Activated CD4-positive, alpha-beta T cell treated with anti-CD3 and anti-CD28 coated beads, Interleukin-2, Interleukin-4, amounts not matched to agents 100 ng/mL and 50 ng/mL, durations not matched to agents 16 hours and 8 hours (primary cell): Measurements from ENCODE around the gene DLGAP1.
A peak's percentile ranks its signal among the peaks of the same experiment; 100 is the strongest.
"Not testable (repeated sequence)": the region's sequence is repeated elsewhere in the genome, so short reads cannot be mapped to it uniquely, and the experiment has no call there.

Experiments used
- DNase-seq: peaks from one replicate; pipeline ENCODE4 v3.0.0-alpha.2; 2020; ENCODE audit warnings: low spot score

DLGAP1 gene

GRCh38 chr18:3655254-3656050 lies 799.7 kb downstream of the DLGAP1 start:
- DNase-seq, result no peak

- DNase-seq, result no peak
Observed at GRCh38 chr18:3654442-3655253, 800.5 kb downstream of the DLGAP1 start.

- DNase-seq, result no peak
Observed at GRCh38 chr18:3653851-3654441, 801.2 kb downstream of the DLGAP1 start.

GRCh38 chr18:3653263-3653850 lies 801.8 kb downstream of the DLGAP1 start:
- no peak for DNase-seq

GRCh38 chr18:3652380-3653262 lies 802.5 kb downstream of the DLGAP1 start:
- DNase-seq, result peak; percentile 42

- no peak for DNase-seq
Observed at GRCh38 chr18:3651266-3651665, 803.8 kb downstream of the DLGAP1 start.

GRCh38 chr18:3650521-3651042 lies 804.5 kb downstream of the DLGAP1 start:
- DNase-seq, result not testable (repeated sequence)

GRCh38 chr18:3649633-3650426 lies 805.3 kb downstream of the DLGAP1 start:
- DNase-seq, result no peak

GRCh38 chr18:3649135-3649632 lies 805.9 kb downstream of the DLGAP1 start:
- no peak for DNase-seq

GRCh38 chr18:3648641-3649040 lies 806.5 kb downstream of the DLGAP1 start:
- DNase-seq, result no peak

- DNase-seq, result no peak
Observed at GRCh38 chr18:3648200-3648599, 806.9 kb downstream of the DLGAP1 start.

GRCh38 chr18:3647636-3648035 lies 807.5 kb downstream of the DLGAP1 start:
- DNase-seq, result no peak

GRCh38 chr18:3645384-3646156 lies 809.5 kb downstream of the DLGAP1 start:
- DNase-seq, result no peak

- DNase-seq, result no peak
Observed at GRCh38 chr18:3634250-3634939, 820.7 kb downstream of the DLGAP1 start.

GRCh38 chr18:3631887-3632286 lies 823.2 kb downstream of the DLGAP1 start:
- DNase-seq, result no peak

GRCh38 chr18:3626929-3627458 lies 828.1 kb downstream of the DLGAP1 start:
- DNase-seq, result no peak

- no peak for DNase-seq
Observed at GRCh38 chr18:3625742-3626091, 829.4 kb downstream of the DLGAP1 start.

GRCh38 chr18:3624935-3625741 lies 830.0 kb downstream of the DLGAP1 start:
- peak; percentile 85 for DNase-seq
